ENCODE results near the gene CHCHD6. TPM values are rescaled to one million over a fixed set of nuclear protein-coding genes. Genes with fewer than 3 reads are reported as not detected.

The CHCHD6 gene
- total RNA-seq, 1 experiment from 2014 or later: 29.6 TPM

DNA sequence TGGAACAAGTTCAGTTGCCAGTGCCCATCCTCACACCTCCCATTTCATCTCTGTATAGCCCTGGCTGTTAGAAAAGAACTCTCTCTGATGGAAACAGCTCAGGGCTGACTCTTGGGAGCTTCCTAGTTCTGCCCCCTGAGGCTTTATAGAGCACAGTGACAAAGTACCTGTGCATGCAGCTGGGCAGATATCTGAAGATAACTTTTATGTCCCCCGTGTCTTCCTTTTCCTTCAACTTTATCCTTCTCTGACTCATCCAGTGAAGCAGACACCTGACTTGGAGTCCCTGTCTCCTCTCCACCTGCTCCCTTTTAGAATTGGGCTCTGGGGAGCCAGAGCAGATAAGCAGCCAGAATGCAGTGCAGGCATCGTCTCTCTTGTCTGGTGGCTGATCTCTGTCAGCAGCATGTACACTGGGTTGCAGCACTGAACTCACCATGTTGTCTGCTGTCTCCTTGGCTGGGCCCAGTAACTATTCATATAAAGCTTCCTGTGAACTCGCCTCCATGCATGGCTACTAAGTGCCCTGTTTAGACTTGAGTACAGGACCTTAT lies 225.0 kb downstream of the CHCHD6 start:
- Mint-ChIP-seq H3K9me3 (ENCODE audit: unreplicated experiment) (no peaks in the 10 kb centered on the region), H3K27me3 (ENCODE audit: insufficient read depth, unreplicated experiment) (no peaks in the 10 kb centered on the region), H3K27ac (ENCODE audit: low read depth, unreplicated experiment) (no peak overlapping the region), H3K4me3 (ENCODE audit: unreplicated experiment) (no peak overlapping the region), H3K4me1 (ENCODE audit: insufficient read depth, unreplicated experiment) (peaks cover 35% of the 10 kb centered on the region), H3K36me3 (ENCODE audit: insufficient read depth, unreplicated experiment) (no peaks in the 10 kb centered on the region)
- ChIA-PET POLR2A (no interaction called here), CTCF (interaction anchor here (2.4 kb wide), 1 partner anchor 176 kb away, joined by 12 read pairs; no protein-coding TSS in a partner anchor)
- DNase-seq (ENCODE audit: unreplicated experiment): no peak
- TF ChIP-seq, protein P1, sequence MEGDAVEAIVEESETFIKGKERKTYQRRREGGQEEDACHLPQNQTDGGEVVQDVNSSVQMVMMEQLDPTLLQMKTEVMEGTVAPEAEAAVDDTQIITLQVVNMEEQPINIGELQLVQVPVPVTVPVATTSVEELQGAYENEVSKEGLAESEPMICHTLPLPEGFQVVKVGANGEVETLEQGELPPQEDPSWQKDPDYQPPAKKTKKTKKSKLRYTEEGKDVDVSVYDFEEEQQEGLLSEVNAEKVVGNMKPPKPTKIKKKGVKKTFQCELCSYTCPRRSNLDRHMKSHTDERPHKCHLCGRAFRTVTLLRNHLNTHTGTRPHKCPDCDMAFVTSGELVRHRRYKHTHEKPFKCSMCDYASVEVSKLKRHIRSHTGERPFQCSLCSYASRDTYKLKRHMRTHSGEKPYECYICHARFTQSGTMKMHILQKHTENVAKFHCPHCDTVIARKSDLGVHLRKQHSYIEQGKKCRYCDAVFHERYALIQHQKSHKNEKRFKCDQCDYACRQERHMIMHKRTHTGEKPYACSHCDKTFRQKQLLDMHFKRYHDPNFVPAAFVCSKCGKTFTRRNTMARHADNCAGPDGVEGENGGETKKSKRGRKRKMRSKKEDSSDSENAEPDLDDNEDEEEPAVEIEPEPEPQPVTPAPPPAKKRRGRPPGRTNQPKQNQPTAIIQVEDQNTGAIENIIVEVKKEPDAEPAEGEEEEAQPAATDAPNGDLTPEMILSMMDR (IDR thresholded peaks at IDR 0.05; ENCODE audit: unreplicated experiment): no peak
- BruUV-seq (replicated peaks): no TSS peak
- intact Hi-C loops (cut with micrococcal nuclease): no loop called here

DNA sequence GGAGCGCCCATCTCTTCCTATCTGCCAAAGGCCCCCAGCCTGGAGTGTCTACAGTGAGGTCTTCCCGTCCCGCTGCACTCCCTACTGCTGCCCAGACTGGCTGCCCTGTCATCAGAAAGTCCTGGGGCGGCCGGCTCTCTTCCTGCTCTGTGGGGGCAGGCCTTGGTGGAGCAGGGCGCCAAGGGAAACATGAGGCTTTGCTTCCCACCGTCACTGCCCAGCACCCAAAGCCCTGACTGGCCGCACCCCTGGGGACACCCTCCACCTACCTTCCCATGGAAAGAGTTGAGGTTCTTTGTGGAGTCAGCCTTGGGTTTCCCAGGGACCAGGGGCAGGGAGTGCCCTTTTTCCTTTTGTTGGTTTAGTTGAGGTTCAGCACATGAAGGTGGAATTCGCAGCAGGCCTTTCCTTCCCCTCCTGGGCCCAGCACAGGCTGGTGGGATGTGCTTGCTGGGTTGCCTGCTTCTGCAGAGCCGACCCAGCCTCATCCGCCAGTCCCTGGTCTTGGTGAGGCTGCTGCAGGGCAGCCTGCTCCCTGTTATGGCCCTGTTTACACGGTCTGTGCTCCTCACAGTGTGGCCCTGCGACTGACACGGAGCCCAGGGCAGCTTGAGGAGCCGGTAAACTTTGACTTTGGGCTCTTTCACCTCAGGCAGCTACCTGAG lies 227.0 kb downstream of the CHCHD6 start:
- TF ChIP-seq, protein P1 (IDR thresholded peaks at IDR 0.05; ENCODE audit: unreplicated experiment): no peak
- H3K4me1 Mint-ChIP-seq (ENCODE audit: insufficient read depth, unreplicated experiment): peaks cover 21% of the 10 kb centered on the region
- no peaks in the 10 kb centered on the region for H3K9me3 Mint-ChIP-seq (ENCODE audit: unreplicated experiment)
- H3K4me3 Mint-ChIP-seq (ENCODE audit: unreplicated experiment): no peak overlapping the region
- ChIA-PET CTCF (interaction anchor here (0.6 kb wide), 2 partner anchors 28 to 475 kb away, joined by 3 to 5 read pairs; no protein-coding TSS in a partner anchor), POLR2A (no interaction called here)
- intact Hi-C loops (cut with micrococcal nuclease): no loop called here
- no peak overlapping the region for H3K27ac Mint-ChIP-seq (ENCODE audit: low read depth, unreplicated experiment)
- no peaks in the 10 kb centered on the region for H3K36me3 Mint-ChIP-seq (ENCODE audit: insufficient read depth, unreplicated experiment)
- no TSS peak for BruUV-seq (replicated peaks)
- H3K27me3 Mint-ChIP-seq (ENCODE audit: insufficient read depth, unreplicated experiment): no peaks in the 10 kb centered on the region
- DNase-seq (ENCODE audit: unreplicated experiment): no peak

DNA sequence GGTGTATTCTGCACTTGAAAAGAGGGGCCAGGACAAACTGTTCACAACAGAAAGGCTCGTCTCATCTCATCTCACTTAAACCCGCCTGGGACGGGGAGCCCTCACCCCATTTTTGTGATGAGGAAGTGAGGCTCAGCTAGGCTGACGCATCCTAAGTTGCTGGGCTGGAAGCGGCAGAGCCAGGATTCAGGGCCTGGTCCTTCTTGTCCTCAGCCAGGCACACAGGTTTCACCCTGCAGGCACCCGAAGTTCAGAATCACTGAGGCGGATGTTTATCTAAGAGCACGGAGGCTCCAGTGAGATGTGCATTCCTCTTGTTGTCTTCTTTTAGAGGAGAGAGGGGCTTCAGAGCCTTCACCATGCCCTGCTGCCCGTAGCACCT lies 227.8 kb downstream of the CHCHD6 start:
- BruUV-seq (replicated peaks): no TSS peak
- CTCF ChIA-PET: interaction anchor here (0.6 kb wide), 1 partner anchor 475 kb away, joined by 3 read pairs; no protein-coding TSS in a partner anchor
- POLR2A ChIA-PET: no interaction called here
- Mint-ChIP-seq H3K4me1 (ENCODE audit: insufficient read depth, unreplicated experiment) (peaks cover 13% of the 10 kb centered on the region), H3K36me3 (ENCODE audit: insufficient read depth, unreplicated experiment) (no peaks in the 10 kb centered on the region), H3K27ac (ENCODE audit: low read depth, unreplicated experiment) (no peak overlapping the region), H3K27me3 (ENCODE audit: insufficient read depth, unreplicated experiment) (no peaks in the 10 kb centered on the region), H3K9me3 (ENCODE audit: unreplicated experiment) (no peaks in the 10 kb centered on the region), H3K4me3 (ENCODE audit: unreplicated experiment) (no peak overlapping the region)
- no peak for DNase-seq (ENCODE audit: unreplicated experiment)
- intact Hi-C loops (cut with micrococcal nuclease): no loop called here
- TF ChIP-seq, protein P1 (IDR thresholded peaks at IDR 0.05; ENCODE audit: unreplicated experiment): no peak

DNA sequence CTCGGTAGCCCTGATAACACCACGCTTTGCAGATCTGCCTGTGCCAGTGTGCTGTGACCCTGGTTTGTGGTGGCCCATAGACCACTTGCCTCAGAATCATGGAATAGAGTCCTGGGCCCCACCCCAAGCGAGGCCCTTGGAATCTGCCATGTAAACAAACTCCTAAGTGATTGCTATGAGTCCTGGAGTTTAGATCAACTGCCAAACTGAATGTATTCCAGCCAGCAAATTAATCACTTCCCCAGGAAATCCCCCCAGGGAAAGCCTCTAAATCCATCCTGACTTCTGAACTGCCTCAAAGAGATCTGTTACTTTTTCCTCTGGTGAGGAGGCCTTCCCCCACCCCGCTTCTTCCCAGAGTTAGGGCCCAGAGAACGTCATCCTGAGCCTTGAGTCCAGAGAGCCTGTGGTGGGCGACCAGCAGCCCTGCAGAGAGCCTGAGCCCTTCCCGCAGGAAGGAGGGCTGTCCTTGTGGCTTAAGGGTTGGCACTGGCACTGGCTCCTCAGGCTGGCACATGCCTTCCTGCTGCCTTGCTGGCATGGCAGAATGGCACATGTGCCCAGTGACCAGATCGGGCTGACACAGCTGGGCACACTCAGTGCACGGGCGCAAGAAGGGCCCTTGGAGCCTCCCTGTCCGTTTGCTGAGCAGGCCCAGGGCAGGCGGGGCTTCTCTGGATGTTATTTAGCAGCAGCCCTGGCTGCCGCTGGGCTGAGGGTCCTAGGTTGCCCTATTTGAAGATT lies 228.3 kb downstream of the CHCHD6 start:
- Mint-ChIP-seq H3K36me3 (ENCODE audit: insufficient read depth, unreplicated experiment) (no peaks in the 10 kb centered on the region), H3K27me3 (ENCODE audit: insufficient read depth, unreplicated experiment) (no peaks in the 10 kb centered on the region), H3K27ac (ENCODE audit: low read depth, unreplicated experiment) (no peak overlapping the region), H3K4me1 (ENCODE audit: insufficient read depth, unreplicated experiment) (peaks cover 8% of the 10 kb centered on the region), H3K9me3 (ENCODE audit: unreplicated experiment) (no peaks in the 10 kb centered on the region), H3K4me3 (ENCODE audit: unreplicated experiment) (no peak overlapping the region)
- DNase-seq (ENCODE audit: unreplicated experiment): peak; percentile 38
- CTCF ChIA-PET: interaction anchor here (1.0 kb wide), 1 partner anchor 254 kb away, joined by 3 read pairs; no protein-coding TSS in a partner anchor
- POLR2A ChIA-PET: no interaction called here
- BruUV-seq (replicated peaks): no TSS peak
- intact Hi-C loops (cut with micrococcal nuclease): no loop called here
- TF ChIP-seq, protein P1 (IDR thresholded peaks at IDR 0.05; ENCODE audit: unreplicated experiment): no peak
